Activated effector memory CD4-positive, alpha-beta T cell treated with Interleukin-2 at 50 U/mL for 16 hours (primary cell): Measurements from ENCODE around the gene TANGO2.
"Not testable (repeated sequence)": the region's sequence is repeated elsewhere in the genome, so short reads cannot be mapped to it uniquely, and the experiment has no call there.

Experiments
- DNase-seq: peaks from one replicate; pipeline ENCODE4 v3.0.0-alpha.2; 2020

The TANGO2 gene

DNA sequence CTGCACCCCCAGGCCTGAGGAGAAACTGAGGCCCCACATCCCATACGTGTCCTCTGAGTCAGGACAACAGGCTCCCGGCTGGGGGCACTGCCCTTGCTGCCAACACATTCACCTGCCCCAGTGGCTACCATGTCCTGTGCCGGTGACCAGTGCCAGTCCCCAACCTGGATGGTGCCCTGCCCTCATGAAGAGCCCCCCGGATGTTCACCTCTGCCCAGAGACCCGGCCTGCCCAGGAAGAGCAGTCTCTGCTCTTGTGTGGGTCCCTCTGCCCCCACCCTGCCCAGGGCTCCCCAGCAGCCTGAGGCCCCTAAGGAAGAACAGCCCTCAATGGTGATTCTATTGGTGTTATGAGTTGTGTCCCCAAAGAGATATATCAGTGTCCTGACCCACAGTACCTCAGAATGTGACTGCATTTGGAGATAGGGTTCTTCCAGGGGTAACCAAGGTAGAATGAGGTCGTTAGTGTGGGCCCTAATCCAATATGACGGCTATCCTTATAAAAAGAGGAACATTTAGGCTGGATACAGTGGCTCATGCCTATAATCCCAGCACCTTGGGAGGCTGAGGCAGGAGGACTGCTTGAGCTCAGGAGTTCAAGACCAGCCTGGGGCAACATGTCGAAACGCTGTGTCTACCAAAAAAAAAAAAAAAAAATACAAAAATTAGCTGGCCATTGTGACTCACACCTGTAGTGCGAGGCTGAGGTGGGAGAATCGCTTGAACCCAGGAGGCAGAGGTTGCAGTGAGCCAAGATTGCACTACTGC lies 45.9 kb downstream of the TANGO2 start:
- DNase-seq, result no peak

DNA sequence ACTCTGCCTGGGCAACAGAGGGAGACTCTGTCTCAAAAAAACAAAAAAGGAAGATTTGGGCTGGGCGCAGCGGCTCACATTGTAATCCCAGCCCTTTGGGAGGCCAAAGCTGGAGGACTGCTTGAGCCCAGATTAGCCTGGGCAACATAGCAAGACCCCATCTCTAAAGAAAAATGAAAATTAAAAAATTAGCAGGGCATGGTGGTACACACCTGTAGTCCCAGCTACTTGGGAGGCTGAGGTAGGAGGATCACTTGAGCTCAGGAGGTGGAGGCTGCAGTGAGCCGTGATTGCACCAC lies 46.4 kb downstream of the TANGO2 start:
- DNase-seq, result not testable (repeated sequence)

DNA sequence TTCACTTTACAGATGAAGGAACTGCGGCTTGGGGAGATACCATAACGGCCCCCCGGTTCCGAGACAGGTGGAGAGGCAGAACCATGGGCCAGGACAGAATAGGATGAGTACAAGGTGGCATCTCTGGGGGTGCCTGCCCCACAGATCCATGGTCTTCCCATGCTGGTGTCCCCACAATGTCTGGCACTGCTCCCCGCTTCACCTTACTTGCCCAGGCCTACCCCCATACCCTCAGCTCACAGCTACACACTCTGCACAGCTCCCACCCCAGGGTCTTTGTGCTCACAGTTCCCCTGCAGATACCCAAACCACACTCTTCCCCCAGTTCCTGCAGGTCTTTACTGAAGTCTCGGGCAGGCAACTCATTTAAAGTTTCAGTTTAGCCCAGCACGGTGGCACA lies 47.7 kb downstream of the TANGO2 start:
- no peak for DNase-seq

DNA sequence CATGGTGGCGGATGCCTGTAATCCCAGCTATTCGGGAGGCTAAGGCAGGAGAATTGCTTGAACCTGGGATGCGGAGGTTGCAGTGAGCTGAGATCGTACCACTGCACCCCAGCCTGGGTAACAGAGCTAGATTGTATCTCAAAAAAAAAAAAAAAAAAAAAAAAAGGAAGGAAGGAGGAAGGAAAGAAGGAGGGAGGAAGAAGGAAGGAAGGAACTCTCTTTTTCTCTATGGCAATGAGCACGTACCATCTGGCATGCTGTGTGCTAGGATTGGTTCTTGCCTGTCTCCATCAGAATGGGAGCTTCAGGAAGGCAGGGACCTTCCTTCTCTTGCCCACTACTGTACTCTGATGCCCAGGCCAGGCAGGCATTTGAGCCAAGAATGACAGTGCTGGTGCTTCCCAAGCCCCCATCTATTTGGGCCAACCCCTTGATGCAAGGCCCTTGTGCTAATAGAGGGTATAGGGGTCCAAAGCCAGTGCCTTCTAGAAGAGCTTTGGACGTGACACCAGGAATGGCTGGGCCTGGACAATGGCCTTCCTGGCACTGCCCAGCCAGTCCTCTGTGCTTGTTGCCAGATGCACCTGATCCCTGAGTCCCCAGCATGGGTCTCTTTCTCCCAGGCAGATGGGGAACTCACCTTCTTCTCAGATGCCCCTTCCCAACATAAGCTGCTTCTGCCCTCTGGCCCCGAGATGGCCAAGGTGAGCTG lies 48.6 kb downstream of the TANGO2 start:
- no peak for DNase-seq

DNA sequence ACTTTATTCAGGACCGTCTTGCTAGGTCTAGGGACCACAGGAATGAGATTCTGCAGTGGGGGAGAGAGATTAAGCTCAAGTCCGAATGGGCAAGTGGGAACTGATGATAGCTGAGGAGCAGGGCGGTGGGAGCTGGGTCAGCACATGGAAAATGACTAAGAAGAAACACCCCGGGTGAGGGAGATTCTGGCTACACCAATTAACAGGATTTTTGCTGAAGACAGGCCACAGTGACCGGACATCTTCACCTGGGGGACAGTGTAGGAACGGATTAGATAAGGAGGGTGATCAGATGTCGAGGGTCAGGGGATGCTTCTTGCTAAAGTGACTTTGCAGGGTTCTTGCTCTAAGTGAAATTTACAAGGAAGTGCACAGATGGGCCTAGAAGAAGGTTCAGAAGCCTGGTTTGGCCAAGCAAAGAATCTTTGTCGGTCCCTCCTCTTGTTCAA lies 50.6 kb downstream of the TANGO2 start:
- DNase-seq, result no peak

DNA sequence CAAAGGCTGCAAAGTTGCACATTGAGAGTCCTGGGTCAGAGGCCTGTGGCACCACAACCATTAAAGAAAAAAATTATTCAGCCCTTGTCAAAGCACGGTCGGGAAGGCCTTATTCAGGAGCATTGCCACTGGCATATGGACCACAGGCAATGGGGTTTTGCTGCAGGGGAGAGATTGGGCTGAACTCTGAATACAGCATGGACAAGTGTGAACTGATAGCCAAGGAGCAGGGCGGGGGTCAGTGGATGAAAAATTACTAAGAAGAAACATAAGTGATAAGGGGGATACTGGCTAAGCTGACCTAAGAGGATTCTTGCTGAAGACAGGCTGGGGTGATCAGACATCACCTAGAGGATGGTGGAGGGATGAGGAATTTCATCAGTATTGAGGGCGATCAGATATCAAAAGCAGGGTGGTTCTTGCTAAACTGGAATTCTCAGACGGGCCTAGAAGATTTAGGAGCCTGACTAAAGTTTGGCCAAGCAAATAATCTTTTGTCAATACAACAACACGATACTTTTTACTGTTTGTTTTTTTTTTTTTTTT lies 55.8 kb downstream of the TANGO2 start:
- no peak for DNase-seq

DNA sequence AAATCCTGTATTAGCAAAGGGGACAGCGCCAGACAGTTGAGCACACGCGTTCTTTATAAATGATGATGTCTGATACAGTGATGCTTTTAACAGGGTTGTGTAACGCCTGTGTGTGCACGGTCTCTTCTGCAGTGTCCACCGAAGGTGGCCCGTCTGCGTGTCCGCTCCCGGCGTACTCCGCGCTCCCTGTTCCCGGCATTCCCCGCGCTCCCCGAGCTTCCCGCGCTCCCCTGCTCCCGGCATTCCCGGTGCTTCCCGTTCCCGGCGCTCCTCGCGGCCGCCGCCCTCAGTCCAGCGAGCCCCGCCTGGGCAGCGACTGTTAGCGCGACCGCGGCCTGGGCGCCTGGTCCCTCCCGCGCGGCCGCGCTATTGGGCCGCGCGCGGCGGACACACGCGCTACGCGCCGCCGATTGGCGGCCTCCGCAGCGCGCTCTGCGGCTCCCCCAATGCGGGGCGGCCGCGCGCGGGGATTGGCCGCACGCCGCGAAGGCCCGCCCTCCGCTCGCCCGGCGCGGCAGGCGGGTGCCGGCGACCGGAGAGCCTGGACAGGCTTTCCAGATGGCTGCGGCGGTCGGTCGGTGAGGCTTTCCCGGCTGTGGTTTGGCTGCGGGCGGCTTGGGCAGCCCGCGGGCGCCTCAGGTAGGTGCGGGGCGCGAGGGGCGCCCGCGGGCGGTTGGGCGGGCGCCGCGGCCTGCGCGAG lies 59.0 kb downstream of the TANGO2 start, which contains the start of gene DGCR8:
Gene DGCR8, plus strand, starts transcription at position 497 of the 700 bp plus-strand sequence. CDS start 5,723 bp downstream, outside the sequence.
- DNase-seq, result peak; percentile 67

DNA sequence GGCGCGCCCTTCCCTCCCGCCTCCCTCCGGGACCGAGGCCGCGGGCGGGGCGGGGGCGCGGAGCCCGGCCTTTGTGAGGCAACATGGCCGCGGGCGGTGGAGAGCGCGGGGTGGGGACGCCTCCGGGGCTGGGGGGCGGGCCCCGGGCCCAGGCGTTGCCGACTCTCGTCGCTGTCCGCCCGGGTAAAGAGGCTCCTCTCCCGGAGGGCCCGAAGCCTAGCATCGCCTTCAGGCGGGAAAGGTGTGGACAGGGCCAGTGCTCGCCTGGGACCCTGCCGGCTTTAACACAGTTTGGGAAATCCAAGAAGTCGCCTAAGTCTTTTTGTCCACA lies 59.5 kb downstream of the TANGO2 start:
- peak; percentile 65 for DNase-seq

DNA sequence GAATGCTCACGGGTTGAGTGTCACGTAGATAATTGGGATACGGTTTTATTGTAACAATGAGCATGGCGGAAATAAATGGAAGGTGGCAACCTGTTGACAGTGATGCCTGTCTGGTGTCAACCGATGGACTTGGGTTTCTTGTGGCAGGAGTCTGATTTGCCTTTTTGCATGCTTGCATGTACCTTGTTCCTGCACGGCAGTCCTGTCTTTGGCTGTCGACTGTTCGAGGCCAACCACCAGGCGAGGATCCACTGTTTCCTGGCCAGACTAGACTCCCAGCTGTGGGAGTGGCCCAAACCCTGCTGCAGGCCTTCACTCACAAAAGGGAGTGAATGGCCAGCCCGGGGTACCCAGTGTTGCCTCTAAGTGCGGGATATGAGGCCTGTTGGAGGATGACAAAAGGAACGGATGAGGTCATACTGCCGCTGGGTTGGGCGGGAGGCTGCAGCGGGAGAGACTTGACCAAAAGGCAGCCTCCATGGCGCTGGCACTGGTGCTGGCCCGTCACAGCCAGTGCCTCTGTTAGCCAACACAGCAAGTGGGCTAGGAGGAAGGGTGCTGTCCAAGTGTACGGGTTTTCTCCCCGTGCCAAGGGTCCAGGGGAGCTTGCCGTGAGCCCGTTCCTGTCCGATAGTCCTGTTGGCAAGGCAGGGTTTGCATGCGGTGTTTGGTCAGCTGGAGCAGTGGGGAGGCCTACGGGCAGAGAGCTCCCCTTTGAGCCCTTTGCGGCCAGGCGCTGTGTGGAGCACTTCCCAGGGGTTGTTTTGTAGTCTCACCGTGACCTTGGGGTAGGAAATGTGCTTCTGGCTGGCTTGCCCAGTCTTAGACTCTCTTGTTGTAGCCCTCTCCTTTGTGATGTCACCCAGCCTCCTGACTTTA lies 60.1 kb downstream of the TANGO2 start:
- no peak for DNase-seq

DNA sequence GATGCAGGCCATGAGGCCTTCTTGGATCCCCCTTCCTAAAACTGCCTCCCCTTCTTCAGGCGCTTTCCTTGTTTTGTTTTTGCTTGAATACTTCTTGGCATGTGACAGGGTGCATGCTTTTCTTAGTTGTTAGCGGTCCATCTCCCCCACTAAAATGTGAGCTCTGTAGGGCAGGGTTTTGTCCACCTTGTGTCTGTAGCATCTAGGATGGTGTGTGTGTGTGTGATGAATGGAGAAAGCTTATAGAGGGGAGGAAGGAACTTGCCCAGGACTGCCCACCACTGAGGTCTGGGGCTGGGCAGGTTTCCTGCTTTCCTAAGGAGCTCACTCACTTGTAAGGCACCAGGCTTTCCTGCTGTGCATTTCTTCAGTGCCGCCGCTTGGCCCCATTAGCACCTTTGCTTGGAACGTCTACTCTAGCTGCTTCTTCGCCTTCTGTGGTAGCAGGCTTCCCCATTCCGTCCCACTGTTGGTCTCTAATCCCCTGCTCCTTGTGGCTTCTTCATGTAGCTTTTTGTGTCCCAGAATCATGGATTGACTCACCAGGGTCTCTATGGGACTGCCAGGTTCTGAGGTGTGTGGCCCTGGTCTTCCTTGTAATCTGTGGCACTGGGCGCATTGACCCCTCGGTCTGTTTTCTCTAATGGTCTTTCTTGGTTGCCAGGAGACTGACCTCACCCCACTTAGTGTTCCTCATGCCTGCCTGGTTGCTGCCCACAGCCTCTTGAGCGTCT lies 62.4 kb downstream of the TANGO2 start:
- no peak for DNase-seq

DNA sequence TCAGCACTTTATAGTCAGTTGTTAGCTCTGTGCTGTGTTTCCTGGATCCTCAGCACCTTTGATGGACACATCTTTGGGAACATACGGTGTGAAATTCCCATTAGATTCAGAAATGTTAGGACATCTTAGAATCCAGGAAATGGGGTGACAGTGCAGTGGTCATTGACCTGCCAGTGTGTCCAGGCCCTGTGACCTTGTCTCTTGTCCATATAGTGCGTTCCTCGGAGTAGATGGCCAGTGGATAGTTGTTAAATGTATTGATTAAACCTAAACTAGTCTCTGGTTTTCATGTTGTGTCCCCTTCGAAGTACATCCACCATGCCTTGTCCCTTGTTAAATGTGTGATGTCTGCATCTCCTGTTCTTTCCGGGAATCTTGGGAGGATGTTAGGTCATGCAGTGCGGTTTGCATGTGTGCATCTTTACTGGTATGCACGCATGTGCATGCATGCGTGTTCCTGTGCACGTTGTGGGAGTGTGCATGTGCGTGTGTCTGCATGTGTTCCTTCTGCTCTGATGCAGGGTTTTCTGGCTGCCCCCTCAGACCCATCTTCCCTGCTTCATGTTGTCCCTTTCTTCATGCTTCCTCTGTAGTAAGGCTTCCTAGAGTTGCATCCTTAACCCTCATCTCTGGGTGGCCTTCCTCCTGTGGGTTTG lies 63.1 kb downstream of the TANGO2 start:
- DNase-seq, result no peak

DNA sequence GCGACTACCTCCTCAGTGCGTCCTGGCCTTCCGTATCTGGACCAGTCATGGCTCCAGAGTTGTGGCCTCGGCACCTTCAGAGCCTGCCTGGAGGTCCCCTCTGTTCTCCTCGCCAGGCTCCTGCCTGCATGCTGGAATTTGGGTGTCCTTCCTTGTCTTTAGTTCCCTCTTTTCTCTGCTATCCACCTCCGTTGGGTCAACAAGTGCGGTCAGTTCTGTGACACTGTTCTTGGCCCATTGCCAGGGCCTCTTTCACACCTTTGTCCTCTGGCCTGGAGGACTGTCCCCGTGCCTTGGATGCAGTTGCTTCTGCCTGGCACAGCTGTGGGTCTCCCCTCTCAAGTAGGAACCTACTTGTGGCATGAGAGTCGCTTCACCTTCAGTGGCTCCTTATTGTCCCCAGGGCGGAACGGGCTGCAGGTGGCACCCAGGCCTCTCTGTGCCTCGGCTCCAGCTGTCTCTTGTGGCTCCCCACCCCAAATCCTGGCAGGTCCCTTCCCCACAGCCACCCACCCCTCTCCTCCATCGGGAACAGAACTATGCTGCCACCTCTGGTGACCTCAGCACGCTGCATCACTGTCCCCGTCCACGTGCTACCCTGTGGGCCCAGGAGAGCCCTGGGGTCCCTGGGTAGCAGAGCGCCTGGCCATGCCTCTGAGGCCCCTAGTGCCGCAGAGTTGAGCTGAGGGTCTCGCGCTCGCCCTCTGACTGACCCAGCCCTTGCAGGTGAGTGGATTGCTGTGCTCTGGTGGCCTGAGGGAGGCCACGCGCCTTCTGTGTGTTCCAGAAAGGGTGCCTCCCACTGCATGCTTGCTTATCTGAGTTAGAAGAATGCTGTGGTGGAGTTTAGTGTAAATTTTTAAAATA lies 63.9 kb downstream of the TANGO2 start:
- no peak for DNase-seq

DNA sequence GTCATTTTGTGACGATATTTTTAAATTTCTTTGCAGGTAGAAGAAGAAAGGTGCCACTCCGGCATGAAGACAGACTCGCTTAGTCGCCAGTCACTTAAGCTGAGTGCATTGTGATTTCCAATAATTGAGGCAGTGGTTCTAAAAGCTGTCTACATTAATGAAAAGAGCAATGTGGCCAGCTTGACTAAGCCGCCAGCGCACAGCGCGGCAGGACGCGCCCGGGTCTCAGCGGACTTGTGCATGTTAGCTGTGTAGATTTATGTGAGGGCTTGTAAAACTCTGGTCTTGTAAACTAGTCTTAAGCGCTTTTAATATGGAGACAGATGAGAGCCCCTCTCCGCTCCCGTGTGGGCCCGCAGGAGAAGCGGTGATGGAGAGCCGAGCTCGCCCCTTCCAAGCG lies 64.7 kb downstream of the TANGO2 start:
- no peak for DNase-seq

DNA sequence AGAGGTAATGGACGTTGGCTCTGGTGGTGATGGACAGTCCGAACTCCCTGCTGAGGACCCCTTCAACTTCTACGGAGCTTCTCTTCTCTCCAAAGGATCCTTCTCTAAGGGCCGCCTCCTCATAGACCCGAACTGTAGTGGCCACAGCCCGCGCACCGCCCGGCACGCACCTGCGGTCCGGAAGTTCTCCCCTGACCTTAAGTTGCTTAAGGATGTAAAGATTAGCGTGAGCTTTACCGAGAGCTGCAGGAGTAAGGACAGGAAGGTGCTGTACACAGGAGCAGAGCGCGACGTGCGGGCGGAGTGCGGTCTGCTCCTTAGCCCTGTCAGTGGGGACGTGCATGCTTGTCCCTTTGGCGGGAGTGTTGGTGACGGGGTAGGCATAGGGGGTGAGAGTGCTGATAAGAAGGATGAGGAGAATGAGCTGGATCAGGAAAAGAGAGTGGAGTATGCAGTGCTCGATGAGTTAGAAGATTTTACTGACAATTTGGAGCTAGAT lies 65.2 kb downstream of the TANGO2 start:
- DNase-seq, result no peak

DNA sequence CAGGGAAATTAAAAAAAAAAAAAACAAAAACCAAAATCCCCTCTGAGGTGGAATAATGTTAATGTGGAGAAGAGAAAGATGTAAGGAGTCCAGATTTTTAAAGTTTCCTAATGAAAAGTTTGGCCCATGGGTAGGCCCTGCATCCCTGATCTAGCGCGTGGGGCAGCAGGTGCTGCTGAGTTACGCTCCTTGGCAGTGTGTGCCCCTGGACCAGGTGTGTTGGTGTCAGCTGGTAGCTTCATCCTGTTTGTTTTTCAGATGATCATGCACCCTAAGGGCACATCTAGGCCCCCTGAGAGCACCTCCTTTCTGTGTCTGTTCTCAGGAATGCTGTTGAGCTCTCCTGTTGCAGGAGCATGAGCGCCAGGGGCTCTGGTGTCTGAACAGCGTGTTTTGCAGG lies 65.9 kb downstream of the TANGO2 start:
- DNase-seq, result no peak

DNA sequence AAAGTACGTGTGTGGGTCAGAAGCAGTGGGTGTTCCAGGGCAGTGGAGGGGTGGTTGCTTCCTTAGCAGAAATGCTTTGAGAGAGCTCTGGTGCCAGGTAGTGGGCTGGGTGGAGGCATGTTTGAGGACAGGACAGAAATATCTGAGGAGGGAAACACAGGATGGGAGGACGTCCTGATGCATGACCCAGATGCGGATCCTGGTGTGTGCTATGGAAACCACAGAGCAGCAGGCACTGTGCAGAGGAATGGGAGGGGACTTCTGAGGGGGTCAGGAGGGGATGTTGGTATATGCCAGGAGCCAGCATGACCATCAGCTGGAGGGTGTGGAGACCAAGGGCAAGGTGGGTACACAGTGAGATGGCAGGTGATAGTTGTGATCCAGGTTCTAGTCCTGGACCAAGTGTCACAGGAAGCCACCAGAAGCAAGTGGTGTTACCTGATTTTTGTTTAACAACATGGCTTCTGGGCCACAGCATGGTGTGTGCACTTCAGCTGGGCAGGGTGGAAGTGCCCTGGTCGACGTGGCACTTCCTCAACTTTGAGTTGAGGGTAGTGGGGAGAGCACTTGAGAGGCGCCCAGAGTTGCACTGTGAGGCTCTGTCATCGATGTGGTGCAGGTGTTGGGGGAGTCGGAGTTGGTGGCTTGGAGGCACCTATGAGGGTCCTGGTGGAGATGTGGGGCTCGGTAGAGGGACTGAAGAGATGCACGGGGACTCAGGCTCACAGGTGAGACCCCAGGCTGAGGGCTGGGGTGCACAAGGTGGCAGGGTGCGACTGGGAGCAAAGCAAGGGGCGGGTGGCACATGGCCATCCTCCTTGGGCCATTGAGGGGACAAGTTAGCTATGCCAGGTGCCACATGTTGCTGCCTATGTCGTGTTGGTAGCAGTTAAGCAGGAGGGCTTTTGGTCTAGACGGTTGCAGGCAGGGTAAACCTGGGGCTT lies 66.7 kb downstream of the TANGO2 start:
- DNase-seq, result no peak

DNA sequence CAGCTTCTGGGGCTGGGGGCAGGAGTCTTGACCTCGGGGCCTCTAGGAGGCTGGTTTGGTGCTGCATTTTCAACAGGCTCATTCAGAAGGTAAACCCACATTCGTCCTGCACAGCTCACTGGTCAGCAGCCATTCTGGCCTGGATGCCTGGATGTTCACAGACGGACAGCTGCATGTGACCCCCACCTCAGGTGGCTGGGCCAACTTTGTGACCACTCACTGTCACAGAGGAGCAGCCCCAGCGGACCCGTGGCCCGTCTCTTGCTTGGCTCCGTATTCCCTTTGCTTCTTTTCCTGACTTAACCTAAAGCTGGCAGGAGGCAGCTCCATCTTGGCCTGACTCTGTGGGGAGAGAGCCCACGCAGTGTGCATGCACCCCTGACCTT lies 67.3 kb downstream of the TANGO2 start:
- no peak for DNase-seq

DNA sequence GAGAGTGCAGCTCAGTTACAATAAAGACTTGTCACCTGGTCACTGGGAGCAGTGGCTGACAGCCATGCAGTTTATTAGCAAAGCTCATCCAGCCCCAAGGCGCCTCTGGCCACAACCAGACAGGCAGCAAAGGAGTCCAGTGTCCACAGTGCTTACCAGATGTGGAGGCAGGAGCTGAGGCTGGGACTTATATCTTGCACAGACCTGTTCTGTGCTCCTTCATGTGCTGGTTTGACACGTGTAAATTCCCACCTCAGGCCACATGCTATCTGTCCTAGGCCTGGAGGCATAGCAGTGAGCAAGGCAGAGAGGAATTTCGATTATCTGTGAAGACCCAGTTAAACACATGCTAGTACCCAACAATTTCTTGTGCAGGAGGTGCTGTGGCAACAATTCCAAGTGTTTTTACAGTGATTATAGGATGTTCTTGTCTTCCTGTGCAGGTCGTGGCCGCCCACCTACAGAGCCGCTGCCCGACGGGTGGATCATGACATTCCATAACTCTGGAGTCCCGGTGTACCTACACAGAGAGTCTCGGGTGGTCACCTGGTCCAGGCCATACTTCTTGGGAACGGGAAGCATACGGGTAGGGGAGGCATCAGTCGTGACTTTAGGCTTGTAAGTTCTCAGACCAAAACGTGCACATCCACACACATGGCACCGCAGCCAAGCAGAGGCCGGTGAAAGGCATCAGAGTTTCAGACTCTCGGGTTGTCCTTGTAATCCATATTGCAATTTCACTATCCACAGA lies 68.5 kb downstream of the TANGO2 start:
- DNase-seq, result no peak
